Measurements from ENCODE around the gene TEPSIN. TPM values are rescaled to one million over a fixed set of nuclear protein-coding genes. Genes with fewer than 3 reads are reported as not detected.

TEPSIN gene
- 117 TPM for total RNA-seq

GRCh38 chr17:81238815-81239713, at the start of gene TEPSIN, which contains the start of gene NDUFAF8:
Gene TEPSIN (minus strand): TSS chr17:81239055. CDS start chr17:81239033, 22 bp downstream.
Gene NDUFAF8 (plus strand): TSS chr17:81239318. CDS start chr17:81239364, 46 bp downstream.
- intact Hi-C loops (cut with DNase I): loop anchor here (1.0 kb wide), 1 partner anchor 16 kb away; no protein-coding TSS in a partner anchor

GRCh38 chr17:81287741-81288430, 49.0 kb upstream of the TEPSIN start:
- H3K4me3 ChIP-seq: no peak overlapping the region
- no peak for TF ChIP-seq CTCF (IDR thresholded peaks at IDR 0.05)
- DNase-seq (ENCODE audit: low spot score in 2 of 2): no peak
- no peaks in the 10 kb centered on the region for H3K27me3 ChIP-seq
- H3K4me1 ChIP-seq: peaks cover 4 to 9% of the 10 kb centered on the region in 2 donors
- no peaks in the 10 kb centered on the region for H3K9me3 ChIP-seq
- peaks cover 25 to 32% of the 10 kb centered on the region in 2 donors for H3K36me3 ChIP-seq
- intact Hi-C loops (cut with DNase I): no loop called here
- H3K27ac ChIP-seq: no peak overlapping the region

More at GRCh38 chr17:81238815-81239713, at the start of gene TEPSIN, which contains the start of gene NDUFAF8:
- TF ChIP-seq CTCF (IDR thresholded peaks at IDR 0.05): no peak
- Histone ChIP-seq H3K4me3 (peak within 1 kb of the TSS; percentile 88 to 95), H3K36me3 (no peaks in the 10 kb centered on the region), H3K9me3 (no peaks in the 10 kb centered on the region), H3K4me1 (peaks cover 6 to 23% of the 10 kb centered on the region in 2 donors), H3K27ac (peak within 1 kb of the TSS; percentile 66 to 84), H3K27me3 (no peaks in the 10 kb centered on the region)
- DNase-seq (ENCODE audit: low spot score in 2 of 2): peak; percentile 94 to 99

- H3K4me3 ChIP-seq: no peak overlapping the region
- H3K27me3 ChIP-seq: no peaks in the 10 kb centered on the region
- H3K27ac ChIP-seq: no peak overlapping the region
- no peak for DNase-seq (ENCODE audit: low spot score in 2 of 2)
- H3K9me3 ChIP-seq: no peaks in the 10 kb centered on the region
- intact Hi-C loops (cut with DNase I): no loop called here
- peaks cover 27 to 36% of the 10 kb centered on the region in 2 donors for H3K36me3 ChIP-seq
- peaks cover under 1 to 7% of the 10 kb centered on the region in 2 donors for H3K4me1 ChIP-seq
- no peak for TF ChIP-seq CTCF (IDR thresholded peaks at IDR 0.05)
Measured at GRCh38 chr17:81287152-81287551, 48.3 kb upstream of the TEPSIN start.

GRCh38 chr17:81286491-81287145, 47.8 kb upstream of the TEPSIN start:
- Histone ChIP-seq H3K27me3 (no peaks in the 10 kb centered on the region), H3K4me3 (no peak overlapping the region), H3K27ac (peak overlapping the region; percentile 64 to 67), H3K36me3 (peaks cover 33 to 41% of the 10 kb centered on the region in 2 donors), H3K4me1 (peaks cover 0 to 6% of the 10 kb centered on the region in 2 donors), H3K9me3 (no peaks in the 10 kb centered on the region)
- intact Hi-C loops (cut with DNase I): no loop called here
- TF ChIP-seq CTCF (IDR thresholded peaks at IDR 0.05): no peak
- DNase-seq (ENCODE audit: low spot score in 2 of 2): no peak

GRCh38 chr17:81285894-81286293, 47.0 kb upstream of the TEPSIN start:
- intact Hi-C loops (cut with DNase I): no loop called here
- DNase-seq (ENCODE audit: low spot score in 2 of 2): no peak
- Histone ChIP-seq H3K4me1 (peaks cover 0 to 6% of the 10 kb centered on the region in 2 donors), H3K4me3 (peak overlapping the region in 1 of 2 donors; percentile 45), H3K36me3 (peaks cover 34 to 48% of the 10 kb centered on the region in 2 donors), H3K9me3 (no peaks in the 10 kb centered on the region), H3K27ac (peak overlapping the region; percentile 64 to 67), H3K27me3 (no peaks in the 10 kb centered on the region)
- no peak for TF ChIP-seq CTCF (IDR thresholded peaks at IDR 0.05)
